OCI-LY7 (cell line): ENCODE results near the gene NIM1K. TPM values are rescaled to one million over a fixed set of nuclear protein-coding genes. Genes with fewer than 3 reads are reported as not detected.

Experiments used
- BruUV-seq: library from RNA; stranded (reverse); fragments of 400-500 nt; replicated peaks from 2 replicates; lab custom pipeline; 2021; lab: Mats Ljungman, UMichigan
- CTCF ChIA-PET: fragments of 300-600 bp; sonication (Branson Sonifier 250); formaldehyde crosslinking; loops from one replicate; lab custom pipeline; 2022; ENCODE audit warnings: antibody characterized with exemption; ENCODE audit not compliant: unreplicated experiment; lab: Charles Lee
- POLR2A ChIA-PET: fragments of 300-600 bp; sonication (Branson Sonifier 250); formaldehyde crosslinking; loops from one replicate; lab custom pipeline; 2022; ENCODE audit warnings: antibody characterized with exemption; lab: Charles Lee
- DNase-seq: peaks from one replicate; pipeline ENCODE4 v3.0.0-alpha.2; 2015; ENCODE audit warnings: low spot score
- H2AFZ ChIP-seq: fragments of 200-600 bp; sonication (generic), shearing (Covaris generic); 2 replicates; pipeline ENCODE4 v1.6.1; 2014; ENCODE audit warnings: mild to moderate bottlenecking, antibody characterized with exemption, low read length, moderate library complexity
- H3K27ac ChIP-seq: fragments of 200-600 bp; sonication (generic); 2 replicates; pipeline ENCODE4 v1.5.1; 2014; ENCODE audit warnings: mixed run types, low read depth, mild to moderate bottlenecking, moderate library complexity, low read length, inconsistent platforms; ENCODE audit not compliant: poor library complexity, severe bottlenecking
- H3K36me3 ChIP-seq: fragments of 200-600 bp; sonication (generic); 2 replicates; pipeline ENCODE4 v1.6.1; 2014; ENCODE audit warnings: mild to moderate bottlenecking, antibody characterized with exemption, low read length, moderate library complexity, mixed read lengths; ENCODE audit not compliant: insufficient read depth
- H3K4me1 ChIP-seq: fragments of 200-600 bp; sonication (generic); 2 replicates; pipeline ENCODE4 v1.5.1; 2014; ENCODE audit warnings: mild to moderate bottlenecking, low read length; ENCODE audit not compliant: insufficient read depth, poor library complexity, severe bottlenecking
- H3K4me2 ChIP-seq: fragments of 200-600 bp; sonication (generic); 2 replicates; pipeline ENCODE4 v1.6.1; 2014; ENCODE audit warnings: mild to moderate bottlenecking, low read length
- H3K4me3 ChIP-seq: fragments of 200-600 bp; sonication (generic); 2 replicates; pipeline ENCODE4 v1.5.1; 2014; ENCODE audit warnings: mild to moderate bottlenecking, low read depth, low read length; ENCODE audit not compliant: poor library complexity, severe bottlenecking
- H3K79me2 ChIP-seq: fragments of 200-600 bp; sonication (generic); 2 replicates; pipeline ENCODE4 v1.6.1; 2016; ENCODE audit warnings: low read depth, mild to moderate bottlenecking, low read length, moderate library complexity, mixed read lengths; ENCODE audit not compliant: insufficient read depth
- H3K9me2 ChIP-seq: fragments of 200-600 bp; sonication (generic); 2 replicates; pipeline ENCODE4 v1.6.1; 2016; ENCODE audit warnings: mild to moderate bottlenecking, low read length, mixed read lengths; ENCODE audit not compliant: insufficient read depth
- H3K9me3 ChIP-seq: fragments of 200-600 bp; sonication (generic); 2 replicates; pipeline ENCODE4 v1.6.1; 2014; ENCODE audit warnings: mild to moderate bottlenecking, mixed run types, low read length, mixed read lengths
- H4K20me1 ChIP-seq: fragments of 200-600 bp; sonication (generic); 2 replicates; pipeline ENCODE4 v1.6.1; 2014; ENCODE audit warnings: mild to moderate bottlenecking, antibody characterized with exemption, low read length, moderate library complexity, mixed read lengths; ENCODE audit not compliant: insufficient read depth
- CTCF ChIP-seq: fragments of 200-600 bp; sonication (generic); conservative IDR thresholded peaks from 2 replicates; pipeline ENCODE4 v1.5.1; 2014; ENCODE audit warnings: mild to moderate bottlenecking, antibody characterized with exemption, low read length, moderate library complexity, mixed read lengths
- EZH2phosphoT487 ChIP-seq: fragments of 200-600 bp; sonication (generic); IDR thresholded peaks from 2 replicates; pipeline ENCODE4 v1.6.1; 2018; ENCODE audit warnings: low read depth, borderline replicate concordance, mild to moderate bottlenecking, mixed run types, antibody characterized with exemption, low read length, moderate library complexity, mixed read lengths
- intact Hi-C: fragments of 100-400 bp; cut with micrococcal nuclease; formaldehyde crosslinking; loops from one replicate; pipeline ENCODE4 v1.10.0; 2022; ENCODE audit not compliant: unreplicated experiment
- total RNA-seq, 2 experiments: library from RNA; depleted of rRNA in 1 of 2; stranded (reverse); fragments of >200 nt in 1 of 2; shearing (Covaris generic) in 1 of 2; gene quantifications; 2 replicates each; pipeline ENCODE4 v1.2.3, GENCODE V29; 2014 to 2022

The NIM1K gene
- total RNA-seq, 2 experiments from 2014 or later, result 0.41 to 0.68 TPM

- H3K27ac ChIP-seq, result no peak overlapping the region
- no peak overlapping the region for H3K4me3 ChIP-seq
- intact Hi-C loops, result no loop called here
- CTCF ChIA-PET, result no interaction called here
- no peaks in the 10 kb centered on the region for H3K36me3 ChIP-seq
- POLR2A ChIA-PET, result interaction anchor here (0.6 kb wide), 2 partner anchors 37 to 119 kb away, joined by 3 read pairs; no protein-coding TSS in a partner anchor
- H3K4me2 ChIP-seq, result no peak overlapping the region
- DNase-seq, result no peak
- no peaks in the 10 kb centered on the region for H3K4me1 ChIP-seq
- no peak for TF ChIP-seq EZH2phosphoT487
- no peak for TF ChIP-seq CTCF
- no peak overlapping the region for H2AFZ ChIP-seq
- H4K20me1 ChIP-seq, result no peaks in the 10 kb centered on the region
- H3K79me2 ChIP-seq, result no peaks in the 10 kb centered on the region
- BruUV-seq, result no TSS peak
- H3K9me2 ChIP-seq, result no peaks in the 10 kb centered on the region
- H3K9me3 ChIP-seq, result no peaks in the 10 kb centered on the region
These were observed 82.5 kb downstream of the NIM1K start for GRCh38 chr5:43274435-43275114.

- TF ChIP-seq EZH2phosphoT487 (no peak), CTCF (no peak)
- no TSS peak for BruUV-seq
- ChIA-PET CTCF (no interaction called here), POLR2A (no interaction called here)
- Histone ChIP-seq H3K79me2 (no peaks in the 10 kb centered on the region), H3K4me1 (no peaks in the 10 kb centered on the region), H3K4me2 (no peak overlapping the region), H3K4me3 (no peak overlapping the region), H4K20me1 (no peaks in the 10 kb centered on the region), H3K9me2 (no peaks in the 10 kb centered on the region), H2AFZ (no peak overlapping the region), H3K36me3 (no peaks in the 10 kb centered on the region), H3K27ac (no peak overlapping the region), H3K9me3 (no peaks in the 10 kb centered on the region)
- DNase-seq, result no peak
- intact Hi-C loops, result no loop called here
These were observed 83.4 kb downstream of the NIM1K start for GRCh38 chr5:43275391-43275790.

GRCh38 chr5:43279548-43280274 is 87.7 kb downstream of the NIM1K start:
- TF ChIP-seq EZH2phosphoT487 (no peak), CTCF (no peak)
- Histone ChIP-seq H3K27ac (no peak overlapping the region), H3K4me1 (no peaks in the 10 kb centered on the region), H3K4me2 (no peak overlapping the region), H3K36me3 (no peaks in the 10 kb centered on the region), H3K9me3 (no peaks in the 10 kb centered on the region), H3K4me3 (no peak overlapping the region), H2AFZ (no peak overlapping the region), H3K79me2 (no peaks in the 10 kb centered on the region), H3K9me2 (no peaks in the 10 kb centered on the region), H4K20me1 (no peaks in the 10 kb centered on the region)
- intact Hi-C loops, result no loop called here
- POLR2A ChIA-PET, result no interaction called here
- no TSS peak for BruUV-seq
- no peak for DNase-seq
- CTCF ChIA-PET, result no interaction called here
